ENCODE results near the gene ADD1. TPM values are rescaled to one million over a fixed set of nuclear protein-coding genes. Genes with fewer than 3 reads are reported as not detected.

Gene ADD1
- total and polyA plus RNA-seq, 2 donors (not counting 1 experiment from before 2014, with no cell fraction given), result 302 to 383 TPM

- DNase-seq (no peak), ATAC-seq (ENCODE audit: low read depth) (no peak)
- Mint-ChIP-seq H3K4me3 (no peak overlapping the region), H3K4me1 (peaks cover 28% of the 10 kb centered on the region), H3K9me3 (ENCODE audit: insufficient read depth) (no peaks in the 10 kb centered on the region), H3K27ac (peak overlapping the region; percentile 86), H3K27me3 (no peaks in the 10 kb centered on the region)
- no peaks in the 10 kb centered on the region for H3K27me3 ChIP-seq (replicated peaks in 1 of 4; ENCODE audit: control extremely low read depth in 1 of 4, control insufficient read depth in 3 of 4, insufficient read depth in 4 of 4, low read length in 3 of 4)
- peaks cover 76% of the 10 kb centered on the region for H4K20me1 ChIP-seq (ENCODE audit: control insufficient read depth, insufficient read depth, low read length, poor library complexity, severe bottlenecking)
- ChIA-PET POLR2A (no interaction called here), CTCF (interaction anchor here (1.8 kb wide), 1 partner anchor 9 kb away, joined by 5 read pairs; no protein-coding TSS in a partner anchor)
- no peak overlapping the region for H3K9ac ChIP-seq (ENCODE audit: low read length)
- peaks cover 0 to 61% of the 10 kb centered on the region in 2 experiments for H3K36me3 ChIP-seq (replicated peaks in 1 of 2; ENCODE audit: control extremely low read depth in 1 of 2, control insufficient read depth in 1 of 2, extremely low read depth in 1 of 2, insufficient read depth in 2 of 2, low read length in 1 of 2)
- no peak overlapping the region for H3K4me3 ChIP-seq (ENCODE audit: control extremely low read depth in 1 of 5, extremely low read depth in 1 of 5, insufficient read depth in 1 of 5, low read depth in 2 of 5, low read length in 4 of 5)
- H2AFZ ChIP-seq (ENCODE audit: insufficient read depth, low read depth, low read length, poor library complexity, severe bottlenecking), result no peak overlapping the region
- H3K27ac ChIP-seq (ENCODE audit: low read length in 2 of 2), result peak overlapping the region in 1 of 2 donors; percentile 92
- TF ChIP-seq CTCF (IDR thresholded peaks at IDR 0.05) (no peak), EZH2 (IDR thresholded peaks at IDR 0.05; ENCODE audit: borderline replicate concordance, insufficient read depth, low read depth, low read length, poor library complexity, severe bottlenecking) (no peak)
- intact Hi-C loops (cut with micrococcal nuclease), result loop anchor here (5.0 to 10.0 kb wide), 5 partner anchors 78 to 445 kb away; no protein-coding TSS in a partner anchor
- H3K79me2 ChIP-seq (ENCODE audit: control insufficient read depth, insufficient read depth, low read length), result peaks cover 21% of the 10 kb centered on the region
- no peaks in the 10 kb centered on the region for H3K9me3 ChIP-seq (ENCODE audit: control extremely low read depth in 1 of 3, control insufficient read depth in 2 of 3, insufficient read depth in 1 of 3, low read length in 2 of 3)
- H3K4me1 ChIP-seq (ENCODE audit: control insufficient read depth in 2 of 2, insufficient read depth in 2 of 2, low read length in 2 of 2), result peaks cover 30 to 40% of the 10 kb centered on the region in 2 donors
- H3K4me2 ChIP-seq (replicated peaks; ENCODE audit: low read depth, low read length, poor library complexity, severe bottlenecking), result peak overlapping the region; percentile 79
- 97% methylated on average over 10 of the region's 12 CpGs for WGBS (ENCODE audit: insufficient coverage)
Measured at GRCh38 chr4:2930135-2930757, 86.6 kb downstream of the ADD1 start.
